ENCODE data around the gene RTP2.
A peak's percentile ranks its signal among the peaks of the same experiment; 100 is the strongest.

The RTP2 gene

DNA sequence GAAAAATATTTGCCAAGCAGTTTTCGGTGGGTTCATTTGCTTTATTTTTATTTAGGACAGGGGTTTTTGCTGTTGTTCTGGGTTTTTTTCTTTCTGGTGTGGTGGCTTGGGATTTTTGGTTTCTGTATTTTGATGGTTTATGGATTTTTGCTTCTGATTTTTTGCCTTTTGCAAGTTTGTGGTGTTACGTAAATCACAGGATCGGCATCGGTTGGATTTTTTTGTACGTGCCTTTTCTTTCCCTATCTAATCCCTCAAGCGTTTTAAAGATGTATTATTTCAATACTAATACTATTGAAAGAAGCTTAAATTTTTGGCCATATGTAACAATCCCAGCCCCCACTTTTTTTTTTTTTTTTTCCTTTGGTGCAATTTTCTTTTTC lies 43.7 kb upstream of the RTP2 start:
- peak overlapping the region; percentile 64 for H3K4me3 ChIP-seq (ENCODE audit: low read depth, low read length)
- TF ChIP-seq, protein P1, sequence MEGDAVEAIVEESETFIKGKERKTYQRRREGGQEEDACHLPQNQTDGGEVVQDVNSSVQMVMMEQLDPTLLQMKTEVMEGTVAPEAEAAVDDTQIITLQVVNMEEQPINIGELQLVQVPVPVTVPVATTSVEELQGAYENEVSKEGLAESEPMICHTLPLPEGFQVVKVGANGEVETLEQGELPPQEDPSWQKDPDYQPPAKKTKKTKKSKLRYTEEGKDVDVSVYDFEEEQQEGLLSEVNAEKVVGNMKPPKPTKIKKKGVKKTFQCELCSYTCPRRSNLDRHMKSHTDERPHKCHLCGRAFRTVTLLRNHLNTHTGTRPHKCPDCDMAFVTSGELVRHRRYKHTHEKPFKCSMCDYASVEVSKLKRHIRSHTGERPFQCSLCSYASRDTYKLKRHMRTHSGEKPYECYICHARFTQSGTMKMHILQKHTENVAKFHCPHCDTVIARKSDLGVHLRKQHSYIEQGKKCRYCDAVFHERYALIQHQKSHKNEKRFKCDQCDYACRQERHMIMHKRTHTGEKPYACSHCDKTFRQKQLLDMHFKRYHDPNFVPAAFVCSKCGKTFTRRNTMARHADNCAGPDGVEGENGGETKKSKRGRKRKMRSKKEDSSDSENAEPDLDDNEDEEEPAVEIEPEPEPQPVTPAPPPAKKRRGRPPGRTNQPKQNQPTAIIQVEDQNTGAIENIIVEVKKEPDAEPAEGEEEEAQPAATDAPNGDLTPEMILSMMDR (IDR thresholded peaks at IDR 0.05; ENCODE audit: low read depth, low read length) = no peak
- TF ChIP-seq MYC (IDR thresholded peaks at IDR 0.05; ENCODE audit: low read depth, low read length) (no peak), MAX (IDR thresholded peaks at IDR 0.05; ENCODE audit: low read depth, low read length) (no peak), POLR2A (IDR thresholded peaks at IDR 0.05; ENCODE audit: extremely low read depth, insufficient read length) (no peak)
- DNase-seq (ENCODE audit: low read depth) = peak; percentile 4

GRCh38 chr3:187745201-187746058 lies 43.1 kb upstream of the RTP2 start, which contains the start of gene BCL6:
BCL6 (minus strand) TSS chr3:187745468; CDS start chr3:187733693, 11,775 bp downstream.
- DNase-seq (ENCODE audit: low read depth) = peak; percentile 86
- TF ChIP-seq, protein P1 (IDR thresholded peaks at IDR 0.05; ENCODE audit: low read depth, low read length) = no peak
- peak; percentile 74; the same call in 1 of the 2 replicates for TF ChIP-seq MAX (IDR thresholded peaks at IDR 0.05; ENCODE audit: low read depth, low read length)

GRCh38 chr3:187744169-187745151 lies 42.1 kb upstream of the RTP2 start:
- H3K4me3 ChIP-seq (ENCODE audit: low read depth, low read length) = peak overlapping the region; percentile 64
- TF ChIP-seq, protein P1 (IDR thresholded peaks at IDR 0.05; ENCODE audit: low read depth, low read length) = no peak
- TF ChIP-seq POLR2A (IDR thresholded peaks at IDR 0.05; ENCODE audit: extremely low read depth, insufficient read length) (no peak), MYC (IDR thresholded peaks at IDR 0.05; ENCODE audit: low read depth, low read length) (no peak), MAX (IDR thresholded peaks at IDR 0.05; ENCODE audit: low read depth, low read length) (no peak)
- peak; percentile 46 for DNase-seq (ENCODE audit: low read depth)

More at GRCh38 chr3:187745201-187746058, 43.1 kb upstream of the RTP2 start, which contains the start of gene BCL6:
- H3K4me3 ChIP-seq (ENCODE audit: low read depth, low read length) = peak within 1 kb of the TSS; percentile 64

- H3K4me3 ChIP-seq (ENCODE audit: low read depth, low read length) = peak overlapping the region; percentile 64
- TF ChIP-seq POLR2A (IDR thresholded peaks at IDR 0.05; ENCODE audit: extremely low read depth, insufficient read length) (no peak), MYC (IDR thresholded peaks at IDR 0.05; ENCODE audit: low read depth, low read length) (no peak), MAX (IDR thresholded peaks at IDR 0.05; ENCODE audit: low read depth, low read length) (no peak)
- TF ChIP-seq, protein P1 (IDR thresholded peaks at IDR 0.05; ENCODE audit: low read depth, low read length) = no peak
- peak; percentile 39 for DNase-seq (ENCODE audit: low read depth)
These were observed 41.1 kb upstream of the RTP2 start for GRCh38 chr3:187743195-187744141.
